ENCODE measurements around the gene SLC44A5. TPM values are rescaled to one million over a fixed set of nuclear protein-coding genes. Genes with fewer than 3 reads are reported as not detected.

SLC44A5 gene
- total RNA-seq, 1 experiment from 2014 or later = 2.4 TPM

GRCh38 chr1:75438355-75438754, 172.6 kb downstream of the SLC44A5 start:
- Histone ChIP-seq H3K4ac (ENCODE audit: low read depth, low read length) (no peak overlapping the region), H3K79me1 (ENCODE audit: insufficient read depth, low read depth, low read length, poor library complexity, severe bottlenecking) (no peaks in the 10 kb centered on the region), H3K4me2 (ENCODE audit: insufficient read depth, insufficient read length, low read length) (no peak overlapping the region), H3K9ac (ENCODE audit: extremely low read depth, insufficient read length, low read length) (no peak overlapping the region), H3K56ac (ENCODE audit: insufficient read length, low read depth, low read length) (no peak overlapping the region), H4K20me1 (ENCODE audit: control insufficient read depth, insufficient read depth, insufficient read length) (no peaks in the 10 kb centered on the region), H2BK120ac (ENCODE audit: low read depth, low read length, poor library complexity, severe bottlenecking) (no peak overlapping the region), H2BK5ac (ENCODE audit: insufficient read length, low read length) (no peak overlapping the region), H3K18ac (ENCODE audit: insufficient read length, low read depth, low read length) (no peak overlapping the region), H4K5ac (ENCODE audit: insufficient read length, low read depth, low read length) (no peak overlapping the region), H3K23me2 (ENCODE audit: insufficient read length, low read depth, low read length, poor library complexity, severe bottlenecking) (no peaks in the 10 kb centered on the region), H3K23ac (ENCODE audit: insufficient read length, low read depth, low read length) (no peak overlapping the region), H2AK5ac (ENCODE audit: insufficient read length, low read length) (no peak overlapping the region), H4K8ac (replicated peaks; ENCODE audit: insufficient read length, low read depth, low read length) (no peak overlapping the region), H2AFZ (ENCODE audit: low read length) (no peak overlapping the region), H3K4me1 (ENCODE audit: insufficient read depth, low read length) (no peaks in the 10 kb centered on the region), H3T11ph (ENCODE audit: low read length) (no peak overlapping the region), H3K9me3 (ENCODE audit: control insufficient read depth, low read depth, low read length) (no peaks in the 10 kb centered on the region), H3K79me2 (ENCODE audit: insufficient read depth, low read length) (no peaks in the 10 kb centered on the region), H2BK12ac (ENCODE audit: insufficient read length, low read depth, low read length) (no peak overlapping the region), H3K27me3 (ENCODE audit: insufficient read depth, low read length) (no peaks in the 10 kb centered on the region), H4K91ac (ENCODE audit: insufficient read length, low read depth, low read length) (no peak overlapping the region), H2BK15ac (ENCODE audit: low read depth, low read length) (no peak overlapping the region), H3K14ac (ENCODE audit: insufficient read depth, low read length) (no peak overlapping the region), H3K27ac (ENCODE audit: insufficient read length, low read depth, low read length) (no peak overlapping the region), H2BK20ac (ENCODE audit: low read depth, low read length, poor library complexity, severe bottlenecking) (no peak overlapping the region)
- H3K4me1 Mint-ChIP-seq = peaks cover 0 to 3% of the 10 kb centered on the region in 2 experiments; a peak in 1 of 4 replicates
- no peaks in the 10 kb centered on the region for H3K36me3 Mint-ChIP-seq (ENCODE audit: insufficient read depth in 1 of 3, low read depth in 3 of 3)
- no peak for TF ChIP-seq CTCF (conservative IDR thresholded peaks at IDR 0.05)
- H3K27me3 Mint-ChIP-seq (ENCODE audit: low read depth) = no peaks in the 10 kb centered on the region
- no peak overlapping the region for H3K27ac Mint-ChIP-seq
- H3K9me3 Mint-ChIP-seq = no peaks in the 10 kb centered on the region
- DNase-seq = no peak
- no peak overlapping the region for H3K4me3 Mint-ChIP-seq
